Cerebellar nuclear complex (tissue), 1 donor: Measurements from ENCODE around the gene BCAS1.

Source experiments
- DNase-seq, 2 experiments: peaks; one replicate each; lab custom pipeline; 2025; lab: John Stamatoyannopoulos, UW

BCAS1 gene

GRCh38 chr20:53962388-53962787, 108.0 kb downstream of the BCAS1 start:
- DNase-seq = no peak

GRCh38 chr20:53961527-53961926, 108.9 kb downstream of the BCAS1 start:
- DNase-seq = no peak

GRCh38 chr20:53960579-53961272, 109.7 kb downstream of the BCAS1 start:
- no peak for DNase-seq

DNA sequence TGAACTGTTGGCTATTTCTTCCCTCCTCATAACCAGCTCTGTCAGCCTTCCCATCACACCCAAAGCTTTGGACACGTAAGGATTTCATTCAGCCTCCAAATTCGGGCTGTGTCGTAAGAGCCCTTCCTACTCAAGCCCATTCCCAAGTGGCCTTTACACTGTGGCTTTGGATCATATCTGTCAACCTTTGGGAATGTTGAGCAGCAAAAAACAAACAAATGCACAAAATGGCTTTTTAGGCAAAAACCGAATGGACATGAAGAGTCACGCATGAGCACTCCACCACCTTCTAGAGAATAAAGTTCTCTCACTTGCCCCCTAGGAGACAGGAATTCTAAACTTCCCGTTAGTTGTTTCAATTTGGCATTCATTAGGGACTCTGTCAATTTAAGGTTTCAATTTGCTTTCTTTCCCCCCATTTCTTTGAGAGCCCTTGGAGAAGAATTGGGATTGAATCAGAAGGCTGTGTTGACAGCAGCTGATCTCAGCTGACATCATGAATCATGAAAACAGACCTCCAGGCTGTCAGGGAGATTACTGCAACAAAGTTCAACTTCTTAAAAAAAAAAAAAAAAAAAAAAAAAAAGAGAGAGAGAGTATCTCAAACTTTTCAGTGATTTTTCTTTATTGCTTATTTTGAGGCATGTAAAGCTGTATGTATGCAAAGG, 110.3 kb downstream of the BCAS1 start:
- no peak for DNase-seq

GRCh38 chr20:53958260-53958659, 112.1 kb downstream of the BCAS1 start:
- no peak for DNase-seq

GRCh38 chr20:53957451-53958172, 112.8 kb downstream of the BCAS1 start:
- no peak for DNase-seq

DNA sequence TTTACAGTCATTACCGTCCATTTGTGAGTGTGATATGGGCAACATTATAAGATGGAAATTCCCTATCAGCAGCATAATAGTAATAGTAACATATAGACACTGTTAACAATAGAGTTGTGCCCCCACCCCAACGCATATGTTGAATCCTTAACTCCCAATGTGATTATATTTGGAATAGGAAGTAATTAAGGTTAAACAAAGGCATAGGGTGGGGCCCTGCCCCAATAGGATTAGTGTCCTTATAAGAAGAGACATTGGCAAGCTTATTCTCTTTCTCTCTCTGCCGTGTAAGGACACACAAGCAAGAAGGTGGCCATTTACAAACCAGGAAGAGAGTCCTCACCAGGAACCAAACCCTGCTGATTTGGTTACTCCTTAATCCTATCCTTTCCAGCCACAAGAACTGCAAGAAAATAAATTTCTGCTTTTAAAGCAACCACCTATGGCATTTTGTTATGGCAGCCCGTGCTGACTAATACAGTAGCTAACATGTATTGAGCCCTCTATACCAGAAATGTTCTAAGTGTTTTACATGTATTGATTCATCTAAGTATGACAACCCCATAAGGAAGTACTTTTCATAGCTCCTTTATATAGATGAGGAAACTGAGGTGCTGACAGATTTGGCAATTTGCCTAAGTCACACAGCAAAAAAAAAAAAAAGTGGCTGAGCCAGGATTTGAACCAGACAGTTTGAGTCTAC, 114.2 kb downstream of the BCAS1 start:
- DNase-seq = no peak

DNA sequence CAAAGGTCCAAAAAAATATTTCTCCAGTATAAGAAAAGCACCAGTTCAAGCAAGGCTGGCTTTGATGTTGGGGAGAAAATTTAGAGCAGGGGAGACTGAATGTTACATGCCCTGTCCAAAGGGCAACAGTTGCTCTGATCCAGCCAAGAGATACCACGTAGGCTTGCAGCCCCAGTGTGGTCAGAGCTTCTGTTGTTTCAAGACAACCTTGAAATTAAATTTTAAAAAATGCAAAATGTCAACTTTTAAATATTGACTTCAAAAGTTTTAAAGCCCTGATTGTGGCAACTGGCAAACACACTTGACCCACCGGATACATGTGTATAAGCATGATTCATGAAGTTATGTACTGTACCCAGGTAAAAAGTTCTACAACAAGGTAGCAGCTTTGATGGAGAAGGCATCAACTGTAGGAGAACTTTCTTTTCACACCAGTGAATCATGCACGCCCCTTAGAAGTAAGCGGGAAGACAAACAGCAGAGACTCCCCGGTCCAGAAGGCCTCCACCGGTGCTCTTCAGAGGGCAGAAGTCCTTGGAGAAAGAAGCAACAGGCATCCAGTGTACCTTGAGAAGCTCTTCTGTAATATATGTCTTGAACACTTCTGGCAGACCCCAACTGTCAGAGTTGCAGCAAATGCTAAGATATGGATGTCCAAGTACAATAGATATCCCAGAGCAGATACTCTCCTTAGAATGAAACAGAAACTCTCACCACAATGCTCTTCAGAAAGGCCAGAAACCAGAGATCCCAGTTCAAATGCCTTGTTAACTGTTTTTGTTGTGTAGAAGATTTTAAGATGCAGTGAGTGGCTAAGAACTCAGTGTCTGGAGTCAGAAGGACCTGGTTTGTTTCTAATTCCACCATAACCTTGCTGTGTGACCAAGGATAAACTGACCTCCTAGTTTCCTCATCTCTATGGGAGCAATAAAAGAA, 115.4 kb downstream of the BCAS1 start:
- DNase-seq = no peak

DNA sequence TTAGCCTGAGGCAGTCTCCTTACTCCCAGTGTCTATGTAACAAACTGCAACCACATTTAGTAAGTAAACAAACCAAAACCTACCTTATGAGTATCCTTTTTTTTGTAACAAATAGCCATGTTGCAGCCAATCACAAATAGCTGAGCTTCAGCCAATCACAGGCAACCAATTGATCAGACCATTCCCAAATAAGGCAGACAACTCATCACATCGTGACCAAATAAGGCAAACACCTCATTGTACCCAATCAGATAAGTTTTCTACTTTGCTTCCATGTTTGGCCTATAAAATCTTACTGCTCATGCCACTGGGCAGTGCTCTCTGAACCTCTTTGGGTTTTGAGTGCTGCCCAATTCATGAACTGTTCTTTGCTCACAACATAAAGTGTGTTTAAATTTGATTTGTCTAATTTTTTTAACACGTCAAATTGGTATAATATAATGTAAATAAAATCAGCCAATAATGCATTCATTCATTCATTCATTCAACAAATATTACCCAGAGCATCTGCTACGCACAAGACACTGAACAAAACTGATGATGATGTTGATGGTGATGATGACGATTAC, 117.8 kb downstream of the BCAS1 start:
- DNase-seq = no peak

- no peak for DNase-seq
Measured at GRCh38 chr20:53950578-53950977, 119.8 kb downstream of the BCAS1 start.

DNA sequence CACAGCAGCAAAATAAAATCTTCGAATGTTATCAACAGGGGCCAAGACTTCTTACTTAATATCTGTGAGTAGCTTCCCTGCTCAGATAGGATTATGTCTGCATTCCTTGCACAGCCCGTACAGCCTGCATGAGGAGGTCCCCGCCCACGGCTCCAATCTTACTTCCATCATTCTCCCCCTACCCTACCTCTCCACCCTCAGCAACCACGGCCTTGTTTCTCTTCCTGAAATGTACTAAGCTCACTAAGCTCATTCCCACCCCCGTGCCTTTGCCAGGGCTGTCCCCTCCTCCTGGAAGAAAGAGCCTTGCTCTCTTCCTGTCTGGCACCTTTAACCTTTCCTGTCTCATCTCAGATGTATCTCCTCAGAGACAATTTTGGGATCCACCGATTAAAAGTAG, 120.4 kb downstream of the BCAS1 start:
- DNase-seq = no peak

GRCh38 chr20:53949319-53949839, 121.0 kb downstream of the BCAS1 start:
- DNase-seq = no peak

- no peak for DNase-seq
Measured at GRCh38 chr20:53948383-53949318, 121.7 kb downstream of the BCAS1 start.

- no peak for DNase-seq
Measured at GRCh38 chr20:53947501-53948195, 122.7 kb downstream of the BCAS1 start.

- no peak for DNase-seq
Measured at GRCh38 chr20:53946106-53946505, 124.3 kb downstream of the BCAS1 start.

DNA sequence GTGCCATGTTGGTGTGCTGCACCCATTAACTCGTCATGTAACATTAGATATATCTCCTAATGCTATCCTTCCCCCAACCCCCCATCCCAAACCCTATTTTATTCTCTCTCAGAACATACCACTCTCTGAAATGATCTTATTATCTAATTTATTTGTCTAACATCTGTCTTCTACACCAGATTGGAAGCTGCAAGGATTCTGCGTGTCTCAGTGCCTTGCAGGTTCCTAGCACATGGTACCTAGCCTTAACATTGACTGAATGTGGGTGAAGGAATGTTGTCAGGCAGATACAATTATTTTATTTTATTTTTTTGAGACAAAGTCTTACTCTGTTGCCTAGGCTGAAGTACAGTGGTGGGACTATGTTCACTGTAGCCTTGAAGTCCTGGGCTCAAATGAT, 124.9 kb downstream of the BCAS1 start:
- DNase-seq = no peak

- DNase-seq = no peak
Measured at GRCh38 chr20:53944796-53945195, 125.6 kb downstream of the BCAS1 start.

DNA sequence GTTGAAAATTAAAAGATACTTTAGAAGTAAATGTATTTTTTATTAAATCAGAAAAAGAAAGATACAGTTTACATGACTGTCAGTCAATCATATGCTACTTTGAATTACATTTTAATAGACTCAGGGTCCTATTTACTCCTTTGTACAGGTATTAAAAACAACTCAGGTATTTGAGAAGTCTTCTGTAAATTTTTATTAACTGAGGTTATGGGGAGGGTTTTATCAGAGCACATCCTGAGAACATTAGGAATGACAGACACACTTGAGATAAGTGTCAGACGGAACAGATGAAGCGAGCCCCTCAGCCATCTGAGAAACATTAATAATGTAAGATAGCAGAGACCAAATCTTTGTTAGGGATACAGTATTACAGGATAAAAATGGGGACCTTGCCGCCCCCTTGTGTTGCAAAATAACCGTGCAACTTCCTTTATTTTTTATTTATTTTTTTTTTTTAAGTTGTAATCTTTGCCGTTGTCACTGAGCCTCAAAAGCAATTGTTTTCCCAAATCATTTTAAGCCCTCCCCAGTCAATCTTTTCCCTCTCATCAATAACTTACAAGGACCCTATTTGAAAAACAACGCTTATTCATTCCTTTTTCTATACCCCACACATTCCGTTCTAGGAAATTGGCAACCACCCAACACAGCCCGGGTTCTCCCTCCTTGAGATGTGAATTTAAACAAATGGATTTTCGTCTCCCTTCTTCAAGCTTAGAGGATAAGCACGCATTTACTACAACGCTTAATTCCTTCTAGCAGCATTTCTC, 126.7 kb downstream of the BCAS1 start:
- DNase-seq = no peak
